Cardiac muscle cell (in vitro differentiated cells and primary cell): ENCODE data around the gene CCDC28A. TPM values are rescaled to one million over a fixed set of nuclear protein-coding genes. Genes with fewer than 3 reads are reported as not detected.
A peak's percentile ranks its signal among the peaks of the same experiment; 100 is the strongest.

ENCODE experiments used
- DNase-seq, 2 donors: peaks; one replicate each; pipeline versions ENCODE4 v3.0.0 to v3.0.0-alpha.2; 2010 to 2017; ENCODE audit warnings: low read depth in 1 of 2, low spot score in 1 of 2
- H3K27ac ChIP-seq: fragments of 200-600 bp; sonication (generic); 2 replicates; pipeline ENCODE4 v1.5.1; 2016
- H3K27me3 ChIP-seq: fragments of 200-600 bp; sonication (generic); 2 replicates; pipeline ENCODE4 v1.6.0; 2016; ENCODE audit warnings: control low read depth
- H3K36me3 ChIP-seq: fragments of 200-600 bp; sonication (generic); 2 replicates; pipeline ENCODE4 v1.5.1; 2016; ENCODE audit warnings: control low read depth
- H3K4me1 ChIP-seq: fragments of 200-600 bp; sonication (generic); 2 replicates; pipeline ENCODE4 v1.8.1; 2017; ENCODE audit warnings: low read depth, mild to moderate bottlenecking, mixed run types
- H3K4me3 ChIP-seq: fragments of 200-600 bp; sonication (generic); 2 replicates; pipeline ENCODE4 v1.5.1; 2016; ENCODE audit warnings: mild to moderate bottlenecking
- H3K9me3 ChIP-seq: fragments of 200-600 bp; sonication (generic); 2 replicates; pipeline ENCODE4 v1.5.1; 2017; ENCODE audit warnings: low read depth, mild to moderate bottlenecking, control low read depth
- CTCF ChIP-seq: IDR thresholded peaks from 2 replicates; pipeline ENCODE4 v1.5.1; 2012; ENCODE audit warnings: low read depth, mild to moderate bottlenecking, low read length
- polyA plus RNA-seq: library from polyadenylated mRNA; unstranded; fragments of >200 nt; fragmentation: Nextera tagmentation; extraction: Ambion mirVana; gene quantifications from 2 replicates; pipeline ENCODE4 v1.2.1, GENCODE V29; 2016
- total RNA-seq: library from RNA; depleted of rRNA; stranded (reverse); fragments of >200 nt; gene quantifications from 2 replicates; pipeline ENCODE4 v1.2.3, GENCODE V29; 2016

CCDC28A gene
- total and polyA plus RNA-seq, 2 experiments from 2014 or later = 6.3 to 15.2 TPM

DNA sequence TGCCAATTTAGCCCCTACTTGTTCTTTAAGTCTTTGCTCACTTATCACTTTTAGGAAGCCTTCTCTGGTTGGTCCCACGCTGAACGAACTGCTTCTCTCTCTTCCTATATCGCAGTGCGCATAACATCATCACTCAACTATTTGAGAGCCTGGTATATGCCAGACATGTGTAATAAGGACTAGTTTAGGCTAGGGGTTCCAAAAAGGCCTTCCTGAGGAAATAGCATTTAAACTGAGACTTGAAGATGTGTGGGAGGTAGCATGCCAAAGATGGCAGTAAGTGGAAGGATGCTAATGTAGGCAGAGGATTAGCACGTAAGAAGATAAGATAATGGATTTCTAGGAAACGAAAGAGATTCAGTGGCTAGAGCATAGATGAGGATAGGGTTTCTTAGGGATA, 4.8 kb downstream of the CCDC28A start:
- peaks cover 5% of the 10 kb centered on the region for H3K4me1 ChIP-seq
- DNase-seq = peak in 1 of 2 donors; percentile 72
- no peak overlapping the region for H3K4me3 ChIP-seq
- peaks cover 28% of the 10 kb centered on the region for H3K36me3 ChIP-seq
- H3K27me3 ChIP-seq = no peaks in the 10 kb centered on the region
- H3K9me3 ChIP-seq = no peaks in the 10 kb centered on the region
- H3K27ac ChIP-seq = no peak overlapping the region
- TF ChIP-seq CTCF = no peak

GRCh38 chr6:138782243-138782642, 8.7 kb downstream of the CCDC28A start:
- Histone ChIP-seq H3K4me3 (no peak overlapping the region), H3K27me3 (no peaks in the 10 kb centered on the region), H3K27ac (no peak overlapping the region), H3K4me1 (no peaks in the 10 kb centered on the region), H3K9me3 (no peaks in the 10 kb centered on the region), H3K36me3 (peaks cover 25% of the 10 kb centered on the region)
- no peak for TF ChIP-seq CTCF
- no peak for DNase-seq

GRCh38 chr6:138785079-138785478, 11.5 kb downstream of the CCDC28A start:
- H3K27me3 ChIP-seq = no peaks in the 10 kb centered on the region
- no peak for TF ChIP-seq CTCF
- peaks cover 29% of the 10 kb centered on the region for H3K36me3 ChIP-seq
- H3K9me3 ChIP-seq = no peaks in the 10 kb centered on the region
- no peaks in the 10 kb centered on the region for H3K4me1 ChIP-seq
- DNase-seq = peak in 1 of 2 donors; percentile 51
- no peak overlapping the region for H3K27ac ChIP-seq
- no peak overlapping the region for H3K4me3 ChIP-seq

DNA sequence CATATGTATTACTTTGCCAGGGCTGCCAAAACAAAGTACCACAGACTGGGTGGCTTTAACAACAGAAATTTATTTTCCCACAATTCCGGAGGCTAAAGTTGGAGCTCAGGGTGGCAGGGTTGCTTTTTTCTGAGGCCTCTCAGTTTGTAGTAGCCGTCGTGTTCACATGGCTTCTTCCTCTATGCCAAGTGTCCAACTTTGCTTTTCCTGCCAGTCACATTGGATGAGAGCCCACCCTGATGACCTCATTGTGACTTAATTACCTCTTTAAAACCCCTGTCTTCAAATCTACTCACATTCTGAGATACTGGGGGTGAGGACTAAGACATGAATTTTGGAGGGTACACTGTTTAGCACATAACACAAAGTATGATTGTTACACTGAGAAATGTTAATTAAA, 12.4 kb downstream of the CCDC28A start:
- no peaks in the 10 kb centered on the region for H3K27me3 ChIP-seq
- H3K4me3 ChIP-seq = no peak overlapping the region
- no peaks in the 10 kb centered on the region for H3K9me3 ChIP-seq
- no peak for TF ChIP-seq CTCF
- no peak for DNase-seq
- no peak overlapping the region for H3K27ac ChIP-seq
- peaks cover 24% of the 10 kb centered on the region for H3K36me3 ChIP-seq
- no peaks in the 10 kb centered on the region for H3K4me1 ChIP-seq

DNA sequence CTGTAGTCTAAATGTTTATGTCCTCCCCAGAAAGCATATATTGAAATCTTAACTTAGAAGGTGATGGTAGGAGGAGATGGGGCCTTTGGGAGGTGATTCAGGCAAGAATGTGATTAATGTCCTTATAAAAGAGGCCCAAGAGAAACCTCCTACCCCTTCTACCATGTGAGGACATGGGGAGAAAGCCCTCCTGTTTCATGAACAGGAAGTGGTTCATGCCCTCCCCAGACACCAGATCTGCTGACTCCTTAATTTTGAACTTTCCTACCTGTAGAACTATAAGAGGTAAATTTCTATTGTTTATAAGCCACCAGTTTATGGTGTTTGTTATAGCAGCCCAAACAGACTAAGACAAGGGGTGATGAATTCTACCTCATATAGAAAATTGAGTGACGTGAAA, 13.6 kb downstream of the CCDC28A start:
- no peak for DNase-seq
- no peaks in the 10 kb centered on the region for H3K9me3 ChIP-seq

More for the DNA sequence above, 13.6 kb downstream of the CCDC28A start:
- no peak for TF ChIP-seq CTCF
- Histone ChIP-seq H3K4me3 (no peak overlapping the region), H3K27me3 (no peaks in the 10 kb centered on the region), H3K4me1 (no peaks in the 10 kb centered on the region), H3K27ac (no peak overlapping the region), H3K36me3 (peaks cover 17% of the 10 kb centered on the region)
